Vagina (tissue), 2 donors: ENCODE measurements around the gene BCAS4.

Source experiments
- POLR2A ChIP-seq, 2 donors: fragments of 450-650 bp; IDR thresholded peaks; one replicate each; pipeline ENCODE4 v1.6.1; 2017; ENCODE audit warnings: antibody characterized with exemption in 2 of 2, mild to moderate bottlenecking in 2 of 2, moderate library complexity in 2 of 2
- POLR2AphosphoS5 ChIP-seq, 2 donors: sonication (generic); formaldehyde crosslinking; IDR thresholded peaks; one replicate each; pipeline ENCODE4 v1.9.0; 2017; ENCODE audit warnings: antibody characterized with exemption in 2 of 2, mild to moderate bottlenecking in 2 of 2, low read depth in 1 of 2; ENCODE audit not compliant: insufficient read depth in 1 of 2

DNA sequence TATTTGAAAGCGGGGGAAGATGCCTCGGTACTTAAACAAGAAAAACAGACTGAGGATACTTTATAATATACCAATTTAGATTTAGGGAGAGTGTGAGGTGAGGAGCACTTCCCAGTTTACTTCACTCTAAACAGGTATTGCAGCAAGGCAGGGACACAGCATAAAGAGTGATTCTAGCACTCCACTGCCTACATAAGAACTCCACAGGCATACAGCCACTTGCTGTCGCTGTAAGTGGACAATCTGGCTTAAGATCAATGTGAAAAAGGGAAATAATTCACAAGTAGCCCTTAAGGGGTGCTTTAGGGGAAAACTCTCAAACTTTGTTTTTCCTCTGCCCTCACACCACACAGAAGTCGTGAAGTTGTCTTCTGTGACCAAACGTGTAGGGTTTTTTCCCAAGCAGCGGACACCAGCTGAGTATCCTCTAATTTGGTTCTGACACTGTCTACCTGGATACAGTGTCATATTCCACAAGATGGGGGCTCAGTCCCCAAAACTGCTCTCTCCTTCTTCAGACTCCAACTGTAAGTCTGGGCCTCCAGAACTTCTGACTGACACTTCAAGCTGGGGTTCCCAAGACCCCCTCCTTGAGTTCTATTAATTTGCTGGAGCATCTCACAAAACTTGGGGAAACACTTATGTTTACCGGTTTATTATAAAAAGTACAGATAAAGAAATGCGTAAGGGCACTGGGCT lies 127.1 kb downstream of the BCAS4 start:
- no peak for TF ChIP-seq POLR2AphosphoS5 (IDR thresholded peaks at IDR 0.05; ENCODE audit: insufficient read depth in 1 of 2, low read depth in 1 of 2)
- TF ChIP-seq POLR2A (IDR thresholded peaks at IDR 0.05) = no peak
